ENCODE measurements around the gene TXNRD1. TPM values are rescaled to one million over a fixed set of nuclear protein-coding genes. Genes with fewer than 3 reads are reported as not detected.

Gene TXNRD1
- total and polyA plus RNA-seq, 4 donors = 23.6 to 70.8 (median 55.7) TPM

GRCh38 chr12:104272938-104273337, 57.4 kb downstream of the TXNRD1 start:
- Histone ChIP-seq H3K27me3 (ENCODE audit: control insufficient read depth in 4 of 4, insufficient read depth in 4 of 4, low read length in 3 of 4) (no peaks in the 10 kb centered on the region), H3K9me3 (ENCODE audit: control insufficient read depth in 4 of 4, low read length in 3 of 4) (no peaks in the 10 kb centered on the region), H3K9ac (ENCODE audit: low read depth in 1 of 2, low read length in 2 of 2) (no peak overlapping the region), H3K4me3 (ENCODE audit: low read depth in 1 of 3, low read length in 3 of 3) (no peak overlapping the region), H3K27ac (ENCODE audit: low read depth in 1 of 2, low read length in 2 of 2) (no peak overlapping the region), H3K36me3 (ENCODE audit: control insufficient read depth in 4 of 4, insufficient read depth in 3 of 4, low read depth in 1 of 4, low read length in 3 of 4) (no peaks in the 10 kb centered on the region), H3K4me1 (ENCODE audit: control insufficient read depth in 4 of 4, insufficient read depth in 4 of 4, low read length in 3 of 4) (no peaks in the 10 kb centered on the region)
- 92% methylated on average over 11 of the region's 11 CpGs for WGBS
- DNase-seq (ENCODE audit: low spot score) = no peak
- TF ChIP-seq TAF1 (conservative IDR thresholded peaks at IDR 0.05) (no peak), YY1 (IDR thresholded peaks at IDR 0.05) (no peak)

- Histone ChIP-seq H3K27me3 (ENCODE audit: control insufficient read depth in 4 of 4, insufficient read depth in 4 of 4, low read length in 3 of 4) (no peaks in the 10 kb centered on the region), H3K27ac (ENCODE audit: low read depth in 1 of 2, low read length in 2 of 2) (no peak overlapping the region), H3K9ac (ENCODE audit: low read depth in 1 of 2, low read length in 2 of 2) (no peak overlapping the region), H3K9me3 (ENCODE audit: control insufficient read depth in 4 of 4, low read length in 3 of 4) (no peaks in the 10 kb centered on the region), H3K4me1 (ENCODE audit: control insufficient read depth in 4 of 4, insufficient read depth in 4 of 4, low read length in 3 of 4) (no peaks in the 10 kb centered on the region), H3K4me3 (ENCODE audit: low read depth in 1 of 3, low read length in 3 of 3) (no peak overlapping the region), H3K36me3 (ENCODE audit: control insufficient read depth in 4 of 4, insufficient read depth in 3 of 4, low read depth in 1 of 4, low read length in 3 of 4) (no peaks in the 10 kb centered on the region)
- DNase-seq (ENCODE audit: low spot score) = no peak
- TF ChIP-seq FOXA2 (IDR thresholded peaks at IDR 0.05) (no peak), RXRA (IDR thresholded peaks at IDR 0.05) (no peak), NR2F2 (IDR thresholded peaks at IDR 0.05) (no peak), ZBTB33 (IDR thresholded peaks at IDR 0.05) (no peak), ATF3 (IDR thresholded peaks at IDR 0.05) (no peak), FOXA1 (IDR thresholded peaks at IDR 0.05) (no peak), TAF1 (conservative IDR thresholded peaks at IDR 0.05) (no peak)
- WGBS = 93% methylated on average over 11 of the region's 11 CpGs
Measured at GRCh38 chr12:104273503-104273902, 57.9 kb downstream of the TXNRD1 start.

- no peak for DNase-seq (ENCODE audit: low spot score)
- WGBS = 98% methylated on average over 4 of the region's 4 CpGs
- no peak overlapping the region for H3K4me3 ChIP-seq (ENCODE audit: low read depth in 1 of 3, low read length in 3 of 3)
- H3K27me3 ChIP-seq (ENCODE audit: control insufficient read depth in 4 of 4, insufficient read depth in 4 of 4, low read length in 3 of 4) = no peaks in the 10 kb centered on the region
- H3K9me3 ChIP-seq (ENCODE audit: control insufficient read depth in 4 of 4, low read length in 3 of 4) = no peaks in the 10 kb centered on the region
- no peak for TF ChIP-seq RXRA (IDR thresholded peaks at IDR 0.05)
- no peak for TF ChIP-seq HNF4A (conservative IDR thresholded peaks at IDR 0.05)
- TF ChIP-seq MAX (IDR thresholded peaks at IDR 0.05) = no peak
- no peak for TF ChIP-seq JUND (IDR thresholded peaks at IDR 0.05)
- TF ChIP-seq RAD21 (IDR thresholded peaks at IDR 0.05) = no peak
- TF ChIP-seq EGR1 (IDR thresholded peaks at IDR 0.05; ENCODE audit: low read depth in 2 of 2) = no peak
- TF ChIP-seq CTCF (IDR thresholded peaks at IDR 0.05; ENCODE audit: low read depth, low read length, missing input control) = no peak
- no peak for TF ChIP-seq ZBTB33 (IDR thresholded peaks at IDR 0.05)
- no peak for TF ChIP-seq ATF3 (IDR thresholded peaks at IDR 0.05)
- TF ChIP-seq REST (IDR thresholded peaks at IDR 0.05) = no peak
- TF ChIP-seq SP1 (IDR thresholded peaks at IDR 0.05) = no peak
- TF ChIP-seq NR2F2 (IDR thresholded peaks at IDR 0.05) = no peak
- no peak for TF ChIP-seq YY1 (IDR thresholded peaks at IDR 0.05)
- no peak for TF ChIP-seq FOXA1 (IDR thresholded peaks at IDR 0.05)
- TF ChIP-seq GABPA (IDR thresholded peaks at IDR 0.05 in 1 of 2, conservative IDR thresholded peaks at IDR 0.05 in 1 of 2) = no peak
- no peak for TF ChIP-seq TAF1 (conservative IDR thresholded peaks at IDR 0.05)
- no peak for TF ChIP-seq HNF4G (IDR thresholded peaks at IDR 0.05)
- no peak overlapping the region for H3K27ac ChIP-seq (ENCODE audit: low read depth in 1 of 2, low read length in 2 of 2)
- H3K4me1 ChIP-seq (ENCODE audit: control insufficient read depth in 4 of 4, insufficient read depth in 4 of 4, low read length in 3 of 4) = no peaks in the 10 kb centered on the region
- no peak overlapping the region for H3K9ac ChIP-seq (ENCODE audit: low read depth in 1 of 2, low read length in 2 of 2)
- no peaks in the 10 kb centered on the region for H3K36me3 ChIP-seq (ENCODE audit: control insufficient read depth in 4 of 4, insufficient read depth in 3 of 4, low read depth in 1 of 4, low read length in 3 of 4)
Measured at GRCh38 chr12:104274811-104275210, 59.2 kb downstream of the TXNRD1 start.
